HG03139 (cell line): ENCODE data around the gene SLC11A1.

Source experiments
- ATAC-seq: cut with Tn5 transposase; IDR thresholded peaks from one replicate; pipeline ENCODE4 v1.9.1; 2021; ENCODE audit not compliant: unreplicated experiment

The SLC11A1 gene

GRCh38 chr2:218381916-218382366 is at the start of gene SLC11A1:
TSS of gene SLC11A1 (plus strand) at chr2:218382273. CDS start at chr2:218382369, 96 bp downstream.
- no peak for ATAC-seq

GRCh38 chr2:218332288-218332687 is 49.8 kb upstream of the SLC11A1 start:
- ATAC-seq: no peak

GRCh38 chr2:218332920-218333645 is 49.0 kb upstream of the SLC11A1 start:
- ATAC-seq: no peak

- ATAC-seq: no peak
Observed at GRCh38 chr2:218334531-218334930, 47.5 kb upstream of the SLC11A1 start.

GRCh38 chr2:218340656-218341055 is 41.4 kb upstream of the SLC11A1 start:
- no peak for ATAC-seq

- no peak for ATAC-seq
Observed at GRCh38 chr2:218341381-218341780, 40.7 kb upstream of the SLC11A1 start.

- no peak for ATAC-seq
Observed at GRCh38 chr2:218342837-218343236, 39.2 kb upstream of the SLC11A1 start.

GRCh38 chr2:218343591-218343990 is 38.5 kb upstream of the SLC11A1 start:
- no peak for ATAC-seq

GRCh38 chr2:218344090-218344754 is 37.9 kb upstream of the SLC11A1 start:
- no peak for ATAC-seq

- ATAC-seq: no peak
Observed at GRCh38 chr2:218344755-218345417, 37.2 kb upstream of the SLC11A1 start.

GRCh38 chr2:218345491-218346236 is 36.4 kb upstream of the SLC11A1 start:
- no peak for ATAC-seq

GRCh38 chr2:218347172-218347571 is 34.9 kb upstream of the SLC11A1 start:
- no peak for ATAC-seq

GRCh38 chr2:218354045-218354444 is 28.0 kb upstream of the SLC11A1 start:
- ATAC-seq: no peak

- no peak for ATAC-seq
Observed at GRCh38 chr2:218354850-218355443, 27.1 kb upstream of the SLC11A1 start.

GRCh38 chr2:218357236-218358177 is 24.6 kb upstream of the SLC11A1 start:
- no peak for ATAC-seq

- ATAC-seq: no peak
Observed at GRCh38 chr2:218360453-218360852, 21.6 kb upstream of the SLC11A1 start.

- no peak for ATAC-seq
Observed at GRCh38 chr2:218362606-218363005, 19.5 kb upstream of the SLC11A1 start.

GRCh38 chr2:218363736-218364135 is 18.3 kb upstream of the SLC11A1 start:
- no peak for ATAC-seq

- no peak for ATAC-seq
Observed at GRCh38 chr2:218364196-218364595, 17.9 kb upstream of the SLC11A1 start.
